Trophoblast cell (in vitro differentiated cells and primary cell): Measurements from ENCODE around the gene CASZ1.

Source experiments
- DNase-seq, 2 donors: peaks; one replicate each; pipeline ENCODE4 v3.0.0-alpha.2; 2016
- H2AFZ ChIP-seq: 2 replicates; pipeline ENCODE4 v1.6.1; 2013; ENCODE audit warnings: low read length, moderate library complexity, mild to moderate bottlenecking; ENCODE audit not compliant: insufficient read depth, poor library complexity
- H2AK5ac ChIP-seq: 2 replicates; pipeline ENCODE4 v1.6.1; 2013; ENCODE audit warnings: mild to moderate bottlenecking, low read length
- H2BK120ac ChIP-seq: 2 replicates; pipeline ENCODE4 v1.6.1; 2013; ENCODE audit warnings: low read length, mild to moderate bottlenecking, moderate library complexity; ENCODE audit not compliant: insufficient read depth, poor library complexity
- H2BK12ac ChIP-seq: 2 replicates; pipeline ENCODE4 v1.6.1; 2013; ENCODE audit warnings: mild to moderate bottlenecking, low read length, moderate library complexity
- H2BK5ac ChIP-seq: 2 replicates; pipeline ENCODE4 v1.6.1; 2013; ENCODE audit warnings: low read length, low read depth, moderate library complexity, mild to moderate bottlenecking; ENCODE audit not compliant: poor library complexity
- H3K14ac ChIP-seq: 2 replicates; pipeline ENCODE4 v1.6.1; 2013; ENCODE audit warnings: mild to moderate bottlenecking, low read length
- H3K18ac ChIP-seq: 2 replicates; pipeline ENCODE4 v1.6.1; 2013; ENCODE audit warnings: mild to moderate bottlenecking, low read length
- H3K23ac ChIP-seq: 2 replicates; pipeline ENCODE4 v1.6.1; 2013; ENCODE audit warnings: low read length
- H3K27ac ChIP-seq: 2 replicates; pipeline ENCODE4 v1.5.1; 2013; ENCODE audit warnings: low read depth, mild to moderate bottlenecking, inconsistent platforms, low read length, moderate library complexity
- H3K27me3 ChIP-seq: 2 replicates; pipeline ENCODE4 v1.6.1; 2013; ENCODE audit warnings: inconsistent platforms, mild to moderate bottlenecking, low read length, moderate library complexity; ENCODE audit not compliant: insufficient read depth
- H3K36me3 ChIP-seq, 2 experiments: 1 replicate in 1 of 2; 2 replicates in 1 of 2; pipeline ENCODE4 v1.6.1; 2013; ENCODE audit warnings: low read length in 2 of 2, mild to moderate bottlenecking in 2 of 2, moderate library complexity in 1 of 2; ENCODE audit not compliant: insufficient read depth in 2 of 2, control insufficient read depth in 1 of 2
- H3K4ac ChIP-seq: 2 replicates; pipeline ENCODE4 v1.6.1; 2013; ENCODE audit warnings: low read depth, mild to moderate bottlenecking, low read length, moderate library complexity
- H3K4me1 ChIP-seq, 2 experiments: 1 replicate in 1 of 2; 2 replicates in 1 of 2; pipeline ENCODE4 v1.6.1; 2013; ENCODE audit warnings: low read length in 2 of 2, mild to moderate bottlenecking in 2 of 2, moderate library complexity in 1 of 2; ENCODE audit not compliant: insufficient read depth in 2 of 2, control insufficient read depth in 1 of 2
- H3K4me2 ChIP-seq: 2 replicates; pipeline ENCODE4 v1.6.1; 2013; ENCODE audit warnings: inconsistent platforms, mild to moderate bottlenecking, low read length, moderate library complexity
- H3K4me3 ChIP-seq: 2 replicates; pipeline ENCODE4 v1.5.1; 2013; ENCODE audit warnings: mild to moderate bottlenecking, low read depth, low read length, inconsistent platforms
- H3K79me1 ChIP-seq: one replicate; pipeline ENCODE4 v1.6.1; 2013; ENCODE audit warnings: low read length
- H3K79me2 ChIP-seq: 2 replicates; pipeline ENCODE4 v1.6.1; 2013; ENCODE audit warnings: low read length, mild to moderate bottlenecking; ENCODE audit not compliant: control insufficient read depth, insufficient read depth, poor library complexity
- H3K9ac ChIP-seq: 2 replicates; pipeline ENCODE4 v1.6.1; 2013; ENCODE audit warnings: mild to moderate bottlenecking, low read length
- H3K9me3 ChIP-seq: 2 replicates; pipeline ENCODE4 v1.6.1; 2013; ENCODE audit warnings: low read depth, mild to moderate bottlenecking, control low read depth, inconsistent platforms, low read length; ENCODE audit not compliant: insufficient read depth
- H4K12ac ChIP-seq: 2 replicates; pipeline ENCODE4 v1.6.1; 2013; ENCODE audit warnings: low read depth, mild to moderate bottlenecking, low read length, moderate library complexity
- H4K8ac ChIP-seq: 2 replicates; pipeline ENCODE4 v1.6.1; 2013; ENCODE audit warnings: low read depth, mild to moderate bottlenecking, low read length, moderate library complexity
- H4K91ac ChIP-seq: one replicate; pipeline ENCODE4 v1.6.1; 2013; ENCODE audit warnings: low read depth, mild to moderate bottlenecking, low read length, moderate library complexity
- WGBS: extraction: QIAGEN DNeasy Blood & Tissue Kit; methylation state at CpG from one replicate; pipeline ENCODE4 v1.1.7; 2013; ENCODE audit warnings: missing lambda C conversion rate; ENCODE audit not compliant: insufficient read length, insufficient coverage; ENCODE audit errors: extremely low coverage; 5-methylcytosine and 5-hydroxymethylcytosine counted together

Gene CASZ1

GRCh38 chr1:10622910-10623685 is 173.3 kb downstream of the CASZ1 start:
- Histone ChIP-seq H4K91ac (no peak overlapping the region), H3K79me2 (no peaks in the 10 kb centered on the region), H3K4ac (no peak overlapping the region), H2AK5ac (no peak overlapping the region), H2AFZ (no peak overlapping the region), H3K18ac (no peak overlapping the region), H3K4me2 (no peak overlapping the region), H3K79me1 (no peaks in the 10 kb centered on the region), H2BK12ac (no peak overlapping the region), H2BK5ac (no peak overlapping the region), H3K4me1 (no peaks in the 10 kb centered on the region), H3K9ac (no peak overlapping the region), H4K12ac (no peak overlapping the region), H3K27me3 (no peaks in the 10 kb centered on the region), H4K8ac (no peak overlapping the region), H3K14ac (no peak overlapping the region), H3K36me3 (peaks cover 8 to 19% of the 10 kb centered on the region in 2 experiments), H3K23ac (no peak overlapping the region), H3K9me3 (peaks cover 2% of the 10 kb centered on the region), H3K27ac (no peak overlapping the region), H2BK120ac (no peak overlapping the region), H3K4me3 (no peak overlapping the region)
- no peak for DNase-seq
- no CpG with 5 or more reads among the region's 24 CpGs for WGBS

DNA sequence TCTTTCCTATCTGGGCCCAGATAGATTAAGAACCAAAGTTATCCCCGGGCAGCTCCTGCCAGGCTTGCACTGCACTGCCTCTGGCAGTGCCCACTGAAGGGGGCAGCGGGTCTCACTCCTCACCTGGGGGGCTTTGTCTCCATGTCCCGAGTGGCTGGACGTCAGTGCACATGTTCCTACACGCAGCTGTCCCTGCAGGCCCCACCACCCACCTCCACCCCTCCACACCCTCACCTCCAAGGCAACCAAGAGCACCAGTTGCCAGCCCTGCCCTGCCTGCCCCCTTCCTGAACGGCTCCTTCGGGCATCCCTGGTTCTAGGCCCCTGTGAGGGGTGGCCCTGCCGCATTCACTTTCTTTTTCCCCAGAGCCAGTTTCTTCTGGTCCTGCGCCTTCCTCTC is 174.5 kb downstream of the CASZ1 start:
- DNase-seq: no peak

DNA sequence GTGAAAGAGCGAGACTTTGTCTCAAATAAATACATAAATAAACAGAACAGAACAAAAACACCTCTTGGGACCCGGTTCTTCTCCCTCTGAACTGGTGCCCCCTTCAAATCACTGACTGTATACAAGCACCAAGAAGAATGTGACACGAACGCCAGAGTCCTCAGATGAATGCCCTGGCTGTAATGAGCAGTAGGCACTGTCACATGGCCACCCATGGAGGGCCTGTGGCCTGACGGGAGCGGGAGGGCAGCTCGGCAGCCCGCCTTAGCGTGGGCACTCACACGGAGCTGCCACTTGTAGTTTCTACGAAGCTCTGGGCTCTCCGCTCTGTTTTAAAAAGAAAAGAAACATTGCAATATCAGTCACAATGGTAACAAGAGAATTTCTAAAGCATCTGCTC is 175.7 kb downstream of the CASZ1 start:
- Histone ChIP-seq H3K23ac (no peak overlapping the region), H3K14ac (no peak overlapping the region), H3K36me3 (peaks cover 8 to 19% of the 10 kb centered on the region in 2 experiments), H2AK5ac (no peak overlapping the region), H2BK12ac (no peak overlapping the region), H3K9me3 (peaks cover 5% of the 10 kb centered on the region), H3K4me1 (no peaks in the 10 kb centered on the region), H3K79me2 (no peaks in the 10 kb centered on the region), H3K9ac (no peak overlapping the region), H3K27me3 (no peaks in the 10 kb centered on the region), H3K18ac (no peak overlapping the region), H2BK120ac (no peak overlapping the region), H4K12ac (no peak overlapping the region), H3K27ac (no peak overlapping the region), H4K8ac (no peak overlapping the region), H3K4ac (no peak overlapping the region), H3K4me2 (no peak overlapping the region), H3K4me3 (no peak overlapping the region), H4K91ac (no peak overlapping the region), H2BK5ac (no peak overlapping the region), H2AFZ (no peak overlapping the region), H3K79me1 (no peaks in the 10 kb centered on the region)
- no CpG with 5 or more reads among the region's 12 CpGs for WGBS
- DNase-seq: no peak

More for the DNA sequence above, 174.5 kb downstream of the CASZ1 start:
- no peak overlapping the region for H3K4me2 ChIP-seq
- peaks cover 5% of the 10 kb centered on the region for H3K9me3 ChIP-seq
- no peak overlapping the region for H3K23ac ChIP-seq
- no peak overlapping the region for H3K14ac ChIP-seq
- H3K36me3 ChIP-seq: peaks cover 8 to 19% of the 10 kb centered on the region in 2 experiments
- no peak overlapping the region for H2AK5ac ChIP-seq
- no peaks in the 10 kb centered on the region for H3K79me2 ChIP-seq
- no peaks in the 10 kb centered on the region for H3K27me3 ChIP-seq
- no peak overlapping the region for H3K9ac ChIP-seq
- H2BK12ac ChIP-seq: no peak overlapping the region
- no peak overlapping the region for H4K12ac ChIP-seq
- no peak overlapping the region for H2BK120ac ChIP-seq
- no peak overlapping the region for H4K91ac ChIP-seq
- WGBS: no CpG with 5 or more reads among the region's 9 CpGs
- no peaks in the 10 kb centered on the region for H3K4me1 ChIP-seq
- H3K4ac ChIP-seq: no peak overlapping the region
- no peak overlapping the region for H3K4me3 ChIP-seq
- H2BK5ac ChIP-seq: no peak overlapping the region
- H3K18ac ChIP-seq: no peak overlapping the region
- H2AFZ ChIP-seq: no peak overlapping the region
- no peaks in the 10 kb centered on the region for H3K79me1 ChIP-seq
- H3K27ac ChIP-seq: no peak overlapping the region
- H4K8ac ChIP-seq: no peak overlapping the region

DNA sequence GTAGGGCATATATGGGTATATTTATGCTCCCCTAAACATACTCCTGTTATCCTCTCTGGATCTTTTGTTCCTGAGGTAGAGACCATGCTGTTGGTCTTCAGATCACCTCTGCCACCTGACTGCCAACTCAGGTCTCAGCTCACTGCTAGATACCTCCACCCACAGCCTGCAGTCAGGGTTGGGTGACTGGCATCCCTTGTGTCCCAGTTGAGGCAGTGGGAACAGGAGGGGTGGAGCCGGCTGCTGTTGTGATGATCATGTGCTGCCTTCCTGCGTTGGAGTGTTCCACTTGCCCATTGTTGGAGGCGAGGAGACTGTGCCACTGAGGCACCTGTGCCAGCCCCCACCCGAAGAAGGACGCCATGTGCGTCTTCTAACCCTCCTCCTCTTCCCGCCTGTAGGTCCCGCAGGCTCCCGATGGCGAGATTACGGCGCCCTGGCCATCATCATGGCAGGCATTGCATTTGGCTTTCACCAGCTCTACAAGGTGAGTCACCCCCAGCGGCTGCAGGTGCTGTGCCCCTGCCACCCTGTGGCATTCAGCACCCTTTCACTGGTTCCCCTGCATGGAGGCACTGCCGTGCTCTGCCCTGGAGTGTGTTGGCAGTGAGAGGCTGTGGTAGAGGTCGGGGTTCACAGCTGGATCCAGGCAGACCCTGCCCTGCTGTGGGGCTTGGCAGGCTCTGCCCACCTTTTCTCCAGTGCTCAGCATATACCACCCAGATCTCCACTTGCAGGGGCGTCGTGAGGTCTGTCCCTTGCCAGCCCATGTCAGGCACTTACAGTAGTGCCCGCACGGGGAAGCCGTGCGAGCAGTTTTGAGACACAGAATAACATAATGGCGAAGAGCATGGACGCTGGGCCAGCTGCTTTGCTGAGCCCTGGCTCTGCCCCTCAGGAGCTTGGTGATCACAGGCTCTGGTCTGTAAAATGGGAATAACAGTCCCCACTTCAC is 178.2 kb downstream of the CASZ1 start:
- Histone ChIP-seq H3K27ac (no peak overlapping the region), H3K4me1 (no peaks in the 10 kb centered on the region), H4K91ac (no peak overlapping the region), H3K9ac (no peak overlapping the region), H4K12ac (no peak overlapping the region), H3K79me1 (no peaks in the 10 kb centered on the region), H3K36me3 (peaks cover 0 to 2% of the 10 kb centered on the region in 2 experiments), H3K79me2 (no peaks in the 10 kb centered on the region), H3K18ac (no peak overlapping the region), H3K4me3 (no peak overlapping the region), H4K8ac (no peak overlapping the region), H3K9me3 (peaks cover 5% of the 10 kb centered on the region), H2BK12ac (no peak overlapping the region), H3K4ac (no peak overlapping the region), H3K23ac (no peak overlapping the region), H3K27me3 (no peaks in the 10 kb centered on the region), H2AFZ (no peak overlapping the region), H2BK120ac (no peak overlapping the region), H3K4me2 (no peak overlapping the region), H2AK5ac (no peak overlapping the region), H3K14ac (no peak overlapping the region), H2BK5ac (no peak overlapping the region)
- no peak for DNase-seq
- WGBS: no CpG with 5 or more reads among the region's 23 CpGs
